Measurements from ENCODE around the gene SMDT1.

DNA sequence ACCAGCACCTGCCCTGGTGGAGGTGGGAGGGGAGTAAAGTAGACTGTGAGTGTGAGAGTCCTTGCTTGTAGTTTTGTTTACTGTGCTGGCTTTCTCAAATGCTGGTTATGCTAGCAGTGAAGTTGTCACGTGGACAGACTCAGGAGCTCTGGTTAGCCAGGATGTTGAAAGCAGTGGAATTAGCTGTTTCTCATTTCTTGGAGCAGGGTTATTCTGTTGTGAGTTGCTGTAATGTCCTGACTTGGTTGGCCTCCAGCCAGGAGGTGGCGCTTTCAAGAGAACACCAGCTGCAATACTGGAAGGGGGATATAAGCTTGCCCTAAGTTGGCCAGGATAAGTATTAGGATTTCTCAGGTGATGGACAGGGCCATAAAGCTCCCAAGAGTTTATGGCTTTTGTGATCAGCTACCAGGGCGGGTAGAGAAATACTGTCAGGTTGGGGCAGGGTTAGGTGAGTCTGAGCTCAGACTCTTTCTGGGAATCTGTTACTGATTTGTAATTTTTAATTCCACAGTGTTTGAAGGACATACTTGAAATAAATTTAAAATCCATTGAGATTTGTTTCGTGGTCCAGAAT lies 37.4 kb downstream of the SMDT1 start:
- TF ChIP-seq, protein P1, sequence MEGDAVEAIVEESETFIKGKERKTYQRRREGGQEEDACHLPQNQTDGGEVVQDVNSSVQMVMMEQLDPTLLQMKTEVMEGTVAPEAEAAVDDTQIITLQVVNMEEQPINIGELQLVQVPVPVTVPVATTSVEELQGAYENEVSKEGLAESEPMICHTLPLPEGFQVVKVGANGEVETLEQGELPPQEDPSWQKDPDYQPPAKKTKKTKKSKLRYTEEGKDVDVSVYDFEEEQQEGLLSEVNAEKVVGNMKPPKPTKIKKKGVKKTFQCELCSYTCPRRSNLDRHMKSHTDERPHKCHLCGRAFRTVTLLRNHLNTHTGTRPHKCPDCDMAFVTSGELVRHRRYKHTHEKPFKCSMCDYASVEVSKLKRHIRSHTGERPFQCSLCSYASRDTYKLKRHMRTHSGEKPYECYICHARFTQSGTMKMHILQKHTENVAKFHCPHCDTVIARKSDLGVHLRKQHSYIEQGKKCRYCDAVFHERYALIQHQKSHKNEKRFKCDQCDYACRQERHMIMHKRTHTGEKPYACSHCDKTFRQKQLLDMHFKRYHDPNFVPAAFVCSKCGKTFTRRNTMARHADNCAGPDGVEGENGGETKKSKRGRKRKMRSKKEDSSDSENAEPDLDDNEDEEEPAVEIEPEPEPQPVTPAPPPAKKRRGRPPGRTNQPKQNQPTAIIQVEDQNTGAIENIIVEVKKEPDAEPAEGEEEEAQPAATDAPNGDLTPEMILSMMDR (IDR thresholded peaks at IDR 0.05 in 8 of 11, conservative IDR thresholded peaks at IDR 0.05 in 3 of 11): no peak
- TF ChIP-seq POLR2A (IDR thresholded peaks at IDR 0.05): no peak
- TF ChIP-seq POLR2AphosphoS5 (IDR thresholded peaks at IDR 0.05): no peak
